Upper lobe of left lung (tissue), 6 donors: ENCODE measurements around the gene KLHL17. TPM values are rescaled to one million over a fixed set of nuclear protein-coding genes. Genes with fewer than 3 reads are reported as not detected.

Experiments used
- ATAC-seq, 2 donors: fragments of 200-7000 bp; cut with Tn5 transposase; one replicate each; pipeline ENCODE4 v1.9.1; 2022; ENCODE audit warnings: mild to moderate bottlenecking in 2 of 2, moderate library complexity in 2 of 2; ENCODE audit not compliant: low FRiP score in 2 of 2
- DNase-seq, 2 donors: peaks; one replicate each; pipeline ENCODE4 v3.0.0-alpha.2; 2019 to 2020
- H3K27ac ChIP-seq, 4 donors: fragments of 200-600 bp; sonication (generic); one replicate each; pipeline ENCODE4 v1.5.1; 2016 to 2019
- H3K27me3 ChIP-seq, 4 donors: fragments of 200-600 bp; sonication (generic); one replicate each; pipeline ENCODE4 v1.5.1; 2017 to 2019
- H3K36me3 ChIP-seq, 4 donors: fragments of 200-600 bp; sonication (generic); one replicate each; pipeline ENCODE4 v1.5.1; 2016 to 2019
- H3K4me1 ChIP-seq, 4 donors: fragments of 200-600 bp; sonication (generic); one replicate each; pipeline ENCODE4 v1.5.1; 2018 to 2019
- H3K4me3 ChIP-seq, 4 donors: fragments of 200-600 bp; sonication (generic); one replicate each; pipeline ENCODE4 v1.5.1; 2017 to 2019; ENCODE audit warnings: mild to moderate bottlenecking in 2 of 4, moderate library complexity in 1 of 4
- H3K9me3 ChIP-seq, 4 donors: fragments of 200-600 bp; sonication (generic); one replicate each; pipeline ENCODE4 v1.5.1; 2018 to 2019
- EP300 ChIP-seq, 4 donors: sonication (generic); formaldehyde crosslinking; IDR thresholded peaks; one replicate each; pipeline ENCODE4 v1.5.1; 2017; ENCODE audit warnings: antibody characterized with exemption in 4 of 4, control low read depth in 2 of 4
- POLR2A ChIP-seq, 4 donors: fragments of 450-650 bp; IDR thresholded peaks; one replicate each; pipeline ENCODE4 v1.5.1; 2016 to 2017; ENCODE audit warnings: antibody characterized with exemption in 4 of 4, mild to moderate bottlenecking in 2 of 4
- POLR2AphosphoS5 ChIP-seq, 2 donors: sonication (generic); formaldehyde crosslinking; IDR thresholded peaks; one replicate each; pipeline ENCODE4 v1.5.1; 2017; ENCODE audit warnings: antibody characterized with exemption in 2 of 2
- WGBS, 2 donors: methylation state at CpG; one replicate each; pipeline ENCODE4 v1.1.5; 2017 to 2018; 5-methylcytosine and 5-hydroxymethylcytosine counted together
- total RNA-seq, 6 donors: library from RNA; depleted of rRNA in 4 of 6; stranded (reverse); fragments of >200 nt in 4 of 6; gene quantifications; one replicate each; pipeline versions ENCODE4 v1.1.0 to v1.2.1, GENCODE V29; 2016 to 2021
- TF ChIP-seq, protein P1 (sequence below), 6 experiments: fragments of 450-650 bp in 4 of 6; fragments of 200-600 bp in 2 of 6; sonication (generic) in 2 of 6; IDR thresholded peaks; one replicate each; pipeline ENCODE4 v1.5.1; 2016 to 2019; ENCODE audit warnings: antibody characterized with exemption in 6 of 6
- donor health status: DM: no; HTN: no; CAD: no; lungs with moderate emphysema.
- donor health status: DM: no; HTN: yes; CAD: no; lungs with severe emphysema.

Gene KLHL17
- total RNA-seq, 6 donors from 2014 or later = 4.7 to 45.1 (median 16.5) TPM

DNA sequence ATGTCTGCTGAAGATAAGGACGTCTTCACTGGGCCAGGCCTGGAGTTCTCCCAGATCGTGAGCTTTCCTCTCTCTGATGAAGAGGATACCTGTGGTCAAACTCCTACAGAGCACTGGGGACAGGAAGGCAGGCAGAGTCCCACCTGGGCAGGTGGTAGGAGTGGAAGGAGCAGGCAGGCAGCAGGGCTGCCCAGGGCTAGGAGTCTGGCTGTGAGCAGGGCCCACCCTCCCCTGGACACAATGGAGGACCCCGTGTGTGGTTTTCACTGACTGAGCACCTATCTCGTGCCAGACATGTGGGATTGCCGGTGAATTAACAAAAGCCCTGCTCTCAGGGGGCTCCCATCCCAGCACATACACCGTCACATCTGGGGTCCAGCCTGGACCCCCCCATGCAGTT, 41.5 kb upstream of the KLHL17 start:
- Histone ChIP-seq H3K36me3 (no peaks in the 10 kb centered on the region), H3K9me3 (no peaks in the 10 kb centered on the region), H3K27ac (no peak overlapping the region), H3K4me1 (peaks cover 19 to 42% (median 26%) of the 10 kb centered on the region in 4 donors), H3K27me3 (peaks cover 0 to 40% (median 23%) of the 10 kb centered on the region in 4 donors), H3K4me3 (no peak overlapping the region)
- no peak for DNase-seq
- TF ChIP-seq EP300 (IDR thresholded peaks at IDR 0.05) (no peak), POLR2A (IDR thresholded peaks at IDR 0.05) (no peak), POLR2AphosphoS5 (IDR thresholded peaks at IDR 0.05) (no peak)
- TF ChIP-seq, protein P1, sequence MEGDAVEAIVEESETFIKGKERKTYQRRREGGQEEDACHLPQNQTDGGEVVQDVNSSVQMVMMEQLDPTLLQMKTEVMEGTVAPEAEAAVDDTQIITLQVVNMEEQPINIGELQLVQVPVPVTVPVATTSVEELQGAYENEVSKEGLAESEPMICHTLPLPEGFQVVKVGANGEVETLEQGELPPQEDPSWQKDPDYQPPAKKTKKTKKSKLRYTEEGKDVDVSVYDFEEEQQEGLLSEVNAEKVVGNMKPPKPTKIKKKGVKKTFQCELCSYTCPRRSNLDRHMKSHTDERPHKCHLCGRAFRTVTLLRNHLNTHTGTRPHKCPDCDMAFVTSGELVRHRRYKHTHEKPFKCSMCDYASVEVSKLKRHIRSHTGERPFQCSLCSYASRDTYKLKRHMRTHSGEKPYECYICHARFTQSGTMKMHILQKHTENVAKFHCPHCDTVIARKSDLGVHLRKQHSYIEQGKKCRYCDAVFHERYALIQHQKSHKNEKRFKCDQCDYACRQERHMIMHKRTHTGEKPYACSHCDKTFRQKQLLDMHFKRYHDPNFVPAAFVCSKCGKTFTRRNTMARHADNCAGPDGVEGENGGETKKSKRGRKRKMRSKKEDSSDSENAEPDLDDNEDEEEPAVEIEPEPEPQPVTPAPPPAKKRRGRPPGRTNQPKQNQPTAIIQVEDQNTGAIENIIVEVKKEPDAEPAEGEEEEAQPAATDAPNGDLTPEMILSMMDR (IDR thresholded peaks at IDR 0.05) = no peak
- no peak for ATAC-seq
- WGBS, 2 donors = 78 to 86% methylated on average over 4 to 6 of the region's 6 CpGs

DNA sequence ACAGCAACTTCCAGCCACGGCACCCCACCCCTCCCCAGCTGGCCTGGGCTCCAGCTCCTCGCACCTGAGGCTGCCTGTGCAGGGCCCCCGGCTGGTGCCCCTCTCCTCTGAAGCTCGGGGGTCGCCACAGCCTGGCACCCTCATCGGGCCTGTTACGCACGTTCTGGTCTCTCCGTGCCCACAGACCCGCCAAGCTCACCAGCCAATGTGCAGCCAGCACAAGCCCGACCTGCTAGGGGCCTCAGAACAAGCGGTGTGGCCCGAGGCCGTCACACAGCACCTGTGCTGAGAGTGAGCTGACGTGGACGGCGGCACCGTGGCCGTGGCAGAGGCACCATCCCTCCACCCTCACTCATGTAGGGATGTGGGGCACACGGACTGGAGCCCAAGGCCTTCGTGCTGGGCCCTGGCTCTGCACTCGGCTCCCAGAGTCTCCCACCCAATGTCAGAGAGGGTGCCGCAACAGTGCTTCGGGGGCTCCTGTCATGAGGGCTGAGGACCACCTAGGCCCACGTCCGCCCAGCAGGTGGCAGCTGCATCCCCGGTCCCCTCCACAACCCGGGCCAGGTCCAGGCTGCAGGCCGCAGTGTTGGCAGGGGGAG, 41.0 kb upstream of the KLHL17 start:
- no peak for ATAC-seq
- DNase-seq = peak in 1 of 2 donors; percentile 83
- H3K4me3 ChIP-seq = no peak overlapping the region
- no peak overlapping the region for H3K27ac ChIP-seq
- 71 to 73% methylated on average over 12 to 26 of the region's 29 CpGs for WGBS, 2 donors
- peaks cover 19 to 47% (median 31%) of the 10 kb centered on the region in 4 donors for H3K4me1 ChIP-seq
- TF ChIP-seq, protein P1 (IDR thresholded peaks at IDR 0.05) = no peak
- no peak for TF ChIP-seq EP300 (IDR thresholded peaks at IDR 0.05)
- no peak for TF ChIP-seq POLR2A (IDR thresholded peaks at IDR 0.05)
- no peak for TF ChIP-seq POLR2AphosphoS5 (IDR thresholded peaks at IDR 0.05)
- no peaks in the 10 kb centered on the region for H3K9me3 ChIP-seq
- H3K36me3 ChIP-seq = no peaks in the 10 kb centered on the region
- H3K27me3 ChIP-seq = peaks cover 0 to 44% (median 26%) of the 10 kb centered on the region in 4 donors

DNA sequence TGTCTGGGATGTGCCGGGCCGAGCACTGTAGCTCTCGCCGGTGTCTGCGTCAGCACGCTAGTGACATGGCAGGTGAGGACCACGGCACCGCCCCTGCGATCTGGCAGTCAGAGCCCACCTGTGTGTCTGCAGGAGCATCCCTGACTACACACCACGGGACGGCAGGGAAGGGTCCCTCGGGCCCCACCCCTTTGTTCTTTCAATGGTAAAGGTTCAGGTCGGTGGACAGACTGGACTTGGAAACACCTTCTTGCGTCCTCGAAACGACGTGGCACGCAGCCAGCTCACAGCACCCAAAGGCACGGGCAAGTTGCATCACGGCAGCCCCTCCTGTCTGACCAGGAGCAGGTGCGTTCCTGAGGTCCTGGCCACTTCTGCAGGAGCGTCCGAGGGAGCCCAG, 40.4 kb upstream of the KLHL17 start:
- 38 to 45% methylated on average over 8 to 23 of the region's 23 CpGs for WGBS, 2 donors
- no peaks in the 10 kb centered on the region for H3K9me3 ChIP-seq
- no peaks in the 10 kb centered on the region for H3K36me3 ChIP-seq
- no peak for ATAC-seq
- H3K27ac ChIP-seq = no peak overlapping the region
- peaks cover 0 to 51% (median 31%) of the 10 kb centered on the region in 4 donors for H3K27me3 ChIP-seq
- no peak overlapping the region for H3K4me3 ChIP-seq
- no peak for TF ChIP-seq EP300 (IDR thresholded peaks at IDR 0.05)
- TF ChIP-seq POLR2AphosphoS5 (IDR thresholded peaks at IDR 0.05) = no peak
- TF ChIP-seq POLR2A (IDR thresholded peaks at IDR 0.05) = no peak
- TF ChIP-seq, protein P1 (IDR thresholded peaks at IDR 0.05) = no peak
- peak in 1 of 2 donors; percentile 71 for DNase-seq
- H3K4me1 ChIP-seq = peaks cover 25 to 54% (median 38%) of the 10 kb centered on the region in 4 donors

DNA sequence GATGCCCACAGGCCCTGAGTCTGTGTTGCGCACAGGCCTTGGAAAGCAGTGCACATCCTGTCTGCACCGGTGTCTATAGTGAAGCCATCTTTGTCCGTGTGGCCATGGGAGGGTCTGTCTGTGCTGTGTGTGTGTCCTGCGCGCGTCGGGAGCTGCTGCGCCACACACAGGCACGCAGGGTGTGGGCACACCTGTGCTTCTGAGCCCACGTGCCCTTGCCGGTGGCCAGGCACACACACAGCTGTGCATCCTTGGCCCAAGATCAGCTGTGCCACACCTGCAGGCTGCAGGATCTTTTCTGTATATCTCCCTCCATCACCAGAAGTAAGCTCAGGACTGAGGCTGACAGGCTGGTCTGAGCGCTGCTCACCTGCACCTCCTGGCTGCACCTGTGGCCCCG, 39.9 kb upstream of the KLHL17 start:
- 0 to 12% methylated on average over 2 to 13 of the region's 13 CpGs for WGBS, 2 donors
- Histone ChIP-seq H3K9me3 (no peaks in the 10 kb centered on the region), H3K36me3 (no peaks in the 10 kb centered on the region), H3K27me3 (peaks cover 0 to 56% (median 34%) of the 10 kb centered on the region in 4 donors), H3K4me3 (peak overlapping the region in 1 of 4 donors; percentile 12), H3K27ac (no peak overlapping the region), H3K4me1 (peaks cover 28 to 59% (median 42%) of the 10 kb centered on the region in 4 donors)
- DNase-seq = peak in 1 of 2 donors; percentile 56
- TF ChIP-seq POLR2A (IDR thresholded peaks at IDR 0.05) (no peak), POLR2AphosphoS5 (IDR thresholded peaks at IDR 0.05) (no peak), EP300 (IDR thresholded peaks at IDR 0.05) (no peak)
- TF ChIP-seq, protein P1 (IDR thresholded peaks at IDR 0.05) = no peak
- ATAC-seq = no peak
